WTC11 (cell line): ENCODE data around the gene ZNF529. TPM values are rescaled to one million over a fixed set of nuclear protein-coding genes. Genes with fewer than 3 reads are reported as not detected.

Experiments
- ATAC-seq: fragments of 200-7000 bp; cut with Tn5 transposase; 2 replicates; pipeline ENCODE4 v1.10.0; 2021; ENCODE audit warnings: mild to moderate bottlenecking, moderate library complexity
- CTCF ChIA-PET: fragments of 300-600 bp; sonication (Branson Sonifier 250); formaldehyde crosslinking; loops from one replicate; lab custom pipeline; 2021; ENCODE audit warnings: antibody characterized with exemption; lab: Charles Lee
- POLR2A ChIA-PET: fragments of 350-600 bp; sonication (Branson Sonifier 250); formaldehyde crosslinking; loops from one replicate; lab custom pipeline; 2021; ENCODE audit warnings: antibody characterized with exemption; lab: Charles Lee
- DNase-seq: peaks from one replicate; pipeline ENCODE4 v3.0.0; 2021; ENCODE audit warnings: low spot score
- H3K27ac Mint-ChIP-seq: 2 replicates; pipeline ENCODE4 v1.8.0; 2021; ENCODE audit warnings: mixed read lengths
- H3K27me3 Mint-ChIP-seq: 2 replicates; pipeline ENCODE4 v1.8.0; 2021; ENCODE audit warnings: low read depth, mild to moderate bottlenecking, moderate library complexity, mixed read lengths
- H3K36me3 Mint-ChIP-seq: 2 replicates; pipeline ENCODE4 v1.8.0; 2021; ENCODE audit warnings: mixed read lengths
- H3K4me1 Mint-ChIP-seq: 2 replicates; pipeline ENCODE4 v1.8.0; 2022; ENCODE audit warnings: mixed read lengths
- H3K4me3 Mint-ChIP-seq: 2 replicates; pipeline ENCODE4 v1.8.0; 2021; ENCODE audit warnings: mild to moderate bottlenecking, moderate library complexity, mixed read lengths
- H3K9me3 Mint-ChIP-seq: 2 replicates; pipeline ENCODE4 v1.8.0; 2021; ENCODE audit warnings: mixed read lengths
- AR ChIP-seq: fragments of 250-450 bp; sonication (Bioruptor Pico); IDR thresholded peaks from 2 replicates; pipeline ENCODE4 v1.9.0; 2021; ENCODE audit warnings: mild to moderate bottlenecking
- ATF1 ChIP-seq: sonication (generic); formaldehyde crosslinking; IDR thresholded peaks from 2 replicates; pipeline ENCODE4 v1.8.1; 2023; ENCODE audit warnings: mild to moderate bottlenecking, moderate library complexity, missing genetic modification reagents
- ATF2 ChIP-seq: sonication (generic); formaldehyde crosslinking; IDR thresholded peaks from 2 replicates; pipeline ENCODE4 v1.8.1; 2022; ENCODE audit warnings: low read depth, missing genetic modification reagents, borderline replicate concordance
- ESRRA ChIP-seq: sonication (generic); formaldehyde crosslinking; IDR thresholded peaks from 2 replicates; pipeline ENCODE4 v1.8.1; 2022; ENCODE audit warnings: mild to moderate bottlenecking, missing genetic modification reagents, borderline replicate concordance
- ETV6 ChIP-seq: sonication (generic); formaldehyde crosslinking; IDR thresholded peaks from 2 replicates; pipeline ENCODE4 v1.8.1; 2022; ENCODE audit warnings: mild to moderate bottlenecking, missing genetic modification reagents
- HMGXB4 ChIP-seq: sonication (generic); formaldehyde crosslinking; IDR thresholded peaks from 2 replicates; pipeline ENCODE4 v1.8.1; 2023; ENCODE audit warnings: mild to moderate bottlenecking, moderate library complexity, missing genetic modification reagents
- JAZF1 ChIP-seq: fragments of 250-450 bp; sonication (Bioruptor Pico); IDR thresholded peaks from 2 replicates; pipeline ENCODE4 v1.9.0; 2021; ENCODE audit warnings: moderate library complexity, mild to moderate bottlenecking, inconsistent platforms
- MLX ChIP-seq: sonication (generic); formaldehyde crosslinking; IDR thresholded peaks from 2 replicates; pipeline ENCODE4 v1.8.1; 2023; ENCODE audit warnings: mild to moderate bottlenecking, missing genetic modification reagents, moderate library complexity
- OVOL2 ChIP-seq: fragments of 250-450 bp; sonication (Bioruptor Pico); IDR thresholded peaks from 2 replicates; pipeline ENCODE4 v1.9.0; 2021; ENCODE audit warnings: mild to moderate bottlenecking, borderline replicate concordance
- PRDM15 ChIP-seq: sonication (generic); formaldehyde crosslinking; IDR thresholded peaks from 2 replicates; pipeline ENCODE4 v1.8.0; 2022; ENCODE audit warnings: missing genetic modification reagents
- RELA ChIP-seq: sonication (generic); formaldehyde crosslinking; IDR thresholded peaks from 2 replicates; pipeline ENCODE4 v1.8.1; 2022; ENCODE audit warnings: missing genetic modification reagents, mild to moderate bottlenecking, borderline replicate concordance
- SMAD4 ChIP-seq: sonication (generic); formaldehyde crosslinking; IDR thresholded peaks from 2 replicates; pipeline ENCODE4 v1.8.0; 2022; ENCODE audit warnings: mild to moderate bottlenecking, missing genetic modification reagents
- SP1 ChIP-seq: sonication (generic); formaldehyde crosslinking; conservative IDR thresholded peaks from 2 replicates; pipeline ENCODE4 v1.8.1; 2022; ENCODE audit warnings: missing genetic modification reagents
- TCF7 ChIP-seq: sonication (generic); formaldehyde crosslinking; IDR thresholded peaks from 2 replicates; pipeline ENCODE4 v1.8.0; 2022; ENCODE audit warnings: mild to moderate bottlenecking, low read depth, missing genetic modification reagents, moderate library complexity
- TEAD1 ChIP-seq: sonication (generic); formaldehyde crosslinking; IDR thresholded peaks from 2 replicates; pipeline ENCODE4 v1.8.0; 2022; ENCODE audit warnings: mild to moderate bottlenecking, missing genetic modification reagents
- USF1 ChIP-seq: sonication (generic); formaldehyde crosslinking; IDR thresholded peaks from 2 replicates; pipeline ENCODE4 v1.8.0; 2022; ENCODE audit warnings: mild to moderate bottlenecking, missing genetic modification reagents
- ZBTB21 ChIP-seq: sonication (generic); formaldehyde crosslinking; IDR thresholded peaks from 2 replicates; pipeline ENCODE4 v1.8.1; 2023; ENCODE audit warnings: mild to moderate bottlenecking, missing genetic modification reagents, borderline replicate concordance
- ZBTB43 ChIP-seq: sonication (generic); formaldehyde crosslinking; IDR thresholded peaks from 2 replicates; pipeline ENCODE4 v1.8.1; 2023; ENCODE audit warnings: mild to moderate bottlenecking, missing genetic modification reagents
- total RNA-seq: library from RNA; stranded (reverse); gene quantifications from 3 replicates; pipeline ENCODE4 v1.2.3, GENCODE V29; 2021

Gene ZNF529
- total RNA-seq, 1 experiment from 2014 or later: 13.1 TPM

- H3K4me3 Mint-ChIP-seq: no peak overlapping the region
- peaks cover 8% of the 10 kb centered on the region for H3K4me1 Mint-ChIP-seq
- DNase-seq (no peak), ATAC-seq (no peak)
- POLR2A ChIA-PET: no interaction called here
- H3K36me3 Mint-ChIP-seq: peaks cover 46% of the 10 kb centered on the region
- H3K27me3 Mint-ChIP-seq: no peaks in the 10 kb centered on the region
- peaks cover 5% of the 10 kb centered on the region; the same call in 1 of the 2 replicates for H3K9me3 Mint-ChIP-seq
- no peak for TF ChIP-seq TEAD1
- TF ChIP-seq MLX (CRISPR knock-in tag): no peak
- TF ChIP-seq RELA (CRISPR knock-in tag): no peak
- TF ChIP-seq SP1 (CRISPR knock-in tag): no peak
- TF ChIP-seq TCF7 (CRISPR knock-in tag): no peak
- TF ChIP-seq JAZF1 (CRISPR knock-in tag): no peak
- TF ChIP-seq ZBTB21 (CRISPR knock-in tag): no peak
- no peak for TF ChIP-seq ETV6 (CRISPR knock-in tag)
- no peak for TF ChIP-seq ATF1 (CRISPR knock-in tag)
- TF ChIP-seq HMGXB4 (CRISPR knock-in tag): no peak
- TF ChIP-seq AR (CRISPR knock-in tag): no peak
- no peak overlapping the region for H3K27ac Mint-ChIP-seq
- CTCF ChIA-PET: no interaction called here
These were observed 6.2 kb upstream of the ZNF529 start for GRCh38 chr19:36579255-36579654.

- DNase-seq: no peak
- ChIA-PET CTCF (no interaction called here), POLR2A (interaction anchor here (0.6 kb wide), 1 partner anchor 140 kb away, joined by 4 read pairs; no protein-coding TSS in a partner anchor)
- Mint-ChIP-seq H3K4me1 (peaks cover 11% of the 10 kb centered on the region), H3K9me3 (peaks cover 5% of the 10 kb centered on the region; the same call in 1 of the 2 replicates), H3K4me3 (no peak overlapping the region), H3K27ac (no peak overlapping the region), H3K27me3 (no peaks in the 10 kb centered on the region), H3K36me3 (peaks cover 39% of the 10 kb centered on the region)
- ATAC-seq: no peak
- TF ChIP-seq ZBTB43 (CRISPR knock-in tag) (no peak), USF1 (CRISPR knock-in tag) (no peak), PRDM15 (no peak), ESRRA (CRISPR knock-in tag) (no peak), SP1 (CRISPR knock-in tag) (no peak), ATF2 (CRISPR knock-in tag) (no peak), OVOL2 (CRISPR knock-in tag) (no peak), SMAD4 (CRISPR knock-in tag) (no peak)
These were observed 4.3 kb upstream of the ZNF529 start for GRCh38 chr19:36577271-36577996.
